22Rv1 (cell line): ENCODE data around the gene PCYT1A.
"Not testable (repeated sequence)": the region's sequence is repeated elsewhere in the genome, so short reads cannot be mapped to it uniquely, and the experiment has no call there.

Experiments used
- H3K27ac ChIP-seq: fragments of 450-650 bp; 2 replicates; pipeline ENCODE4 v1.5.1; 2017
- CTCF ChIP-seq: fragments of 450-650 bp; IDR thresholded peaks from 2 replicates; pipeline ENCODE4 v1.5.1; 2017; ENCODE audit warnings: mild to moderate bottlenecking
- ZFX ChIP-seq: fragments of 450-650 bp; IDR thresholded peaks from 2 replicates; pipeline ENCODE4 v1.6.1; 2017; ENCODE audit warnings: antibody characterized with exemption, borderline replicate concordance

PCYT1A gene

GRCh38 chr3:196192524-196193051 is 94.9 kb downstream of the PCYT1A start:
- TF ChIP-seq ZFX = no peak
- no peak for TF ChIP-seq CTCF

GRCh38 chr3:196192036-196192523 is 95.4 kb downstream of the PCYT1A start:
- no peak overlapping the region for H3K27ac ChIP-seq
- TF ChIP-seq ZFX (no peak), CTCF (no peak)

More at GRCh38 chr3:196192524-196193051, 94.9 kb downstream of the PCYT1A start:
- no peak overlapping the region for H3K27ac ChIP-seq

GRCh38 chr3:196189566-196190347 is 97.8 kb downstream of the PCYT1A start:
- H3K27ac ChIP-seq = no peak overlapping the region
- no peak for TF ChIP-seq CTCF

GRCh38 chr3:196186651-196187573 is 100.6 kb downstream of the PCYT1A start:
- no peak overlapping the region for H3K27ac ChIP-seq

GRCh38 chr3:196184881-196185280 is 102.6 kb downstream of the PCYT1A start:
- TF ChIP-seq CTCF (no peak), ZFX (no peak)
- H3K27ac ChIP-seq = no peak overlapping the region

More at GRCh38 chr3:196186651-196187573, 100.6 kb downstream of the PCYT1A start:
- TF ChIP-seq ZFX (no peak), CTCF (no peak)

GRCh38 chr3:196184169-196184432 is 103.4 kb downstream of the PCYT1A start:
- H3K27ac ChIP-seq = not testable (repeated sequence)

- no peak overlapping the region for H3K27ac ChIP-seq
- TF ChIP-seq CTCF = no peak
- no peak for TF ChIP-seq ZFX
Observed at GRCh38 chr3:196181127-196181546, 106.4 kb downstream of the PCYT1A start.
